ENCODE results near the gene GBP3.

GRCh38 chr1:89023026-89023425 is 360 bp upstream of the GBP3 start:
- TF ChIP-seq SP2 (IDR thresholded peaks at IDR 0.05; ENCODE audit: low read length): no peak
- TF ChIP-seq RFX5 (IDR thresholded peaks at IDR 0.05; ENCODE audit: borderline replicate concordance, low read depth, low read length): no peak
- no peak for TF ChIP-seq CTCF (IDR thresholded peaks at IDR 0.05; ENCODE audit: control extremely low read depth in 1 of 3, insufficient read depth in 1 of 3, low read depth in 1 of 3, low read length in 3 of 3)
- no peak for TF ChIP-seq TAF1 (IDR thresholded peaks at IDR 0.05; ENCODE audit: low read depth, low read length)
- TF ChIP-seq SAP30 (IDR thresholded peaks at IDR 0.05; ENCODE audit: insufficient read depth, insufficient replicate concordance, low read length): no peak
- TF ChIP-seq POLR2AphosphoS5 (IDR thresholded peaks at IDR 0.05; ENCODE audit: low read depth, low read length): no peak
- TF ChIP-seq JUND (IDR thresholded peaks at IDR 0.05; ENCODE audit: low read length): no peak
- TF ChIP-seq EZH2 (IDR thresholded peaks at IDR 0.05; ENCODE audit: low read depth, low read length, severe bottlenecking): no peak
- no peak for TF ChIP-seq ATF3 (IDR thresholded peaks at IDR 0.05; ENCODE audit: insufficient read depth, low read depth, low read length)
- TF ChIP-seq, protein P1, sequence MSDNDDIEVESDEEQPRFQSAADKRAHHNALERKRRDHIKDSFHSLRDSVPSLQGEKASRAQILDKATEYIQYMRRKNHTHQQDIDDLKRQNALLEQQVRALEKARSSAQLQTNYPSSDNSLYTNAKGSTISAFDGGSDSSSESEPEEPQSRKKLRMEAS (IDR thresholded peaks at IDR 0.05): no peak
- TF ChIP-seq TEAD4 (IDR thresholded peaks at IDR 0.05; ENCODE audit: low read depth, low read length): no peak
